Endothelial cell of umbilical vein (primary cell): Measurements from ENCODE around the gene SPACA7.

Experiments
- EZH2 ChIP-seq: IDR thresholded peaks from 2 replicates; pipeline ENCODE4 v1.6.1; 2012; ENCODE audit warnings: borderline replicate concordance, low read depth, mild to moderate bottlenecking, moderate library complexity, low read length, inconsistent platforms; ENCODE audit not compliant: severe bottlenecking
- GATA2 ChIP-seq: IDR thresholded peaks from 2 replicates; pipeline ENCODE4 v1.7.0; 2011; ENCODE audit warnings: low read depth, mild to moderate bottlenecking, moderate library complexity, mixed read lengths, low read length; ENCODE audit not compliant: insufficient read length, insufficient read depth
- JUN ChIP-seq: IDR thresholded peaks from 2 replicates; pipeline ENCODE4 v1.6.1; 2011; ENCODE audit warnings: borderline replicate concordance, low read depth; ENCODE audit not compliant: insufficient read length, insufficient read depth
- MYC ChIP-seq: IDR thresholded peaks from one replicate; pipeline ENCODE4 v1.6.1; 2011; ENCODE audit warnings: mild to moderate bottlenecking, low read depth, low read length
- POLR2A ChIP-seq: IDR thresholded peaks from 2 replicates; pipeline ENCODE4 v1.6.1; 2012; ENCODE audit warnings: low read depth, mild to moderate bottlenecking, control low read depth, low read length
- POLR2AphosphoS5 ChIP-seq: IDR thresholded peaks from 2 replicates; pipeline ENCODE4 v1.6.1; 2012; ENCODE audit warnings: low read depth, mild to moderate bottlenecking, control low read depth, low read length, moderate library complexity; ENCODE audit not compliant: insufficient read depth
- TF ChIP-seq, protein P1 (sequence below), 2 donors: IDR thresholded peaks; 1 replicate in 1 of 2; 2 replicates in 1 of 2; pipeline ENCODE4 v1.5.1; 2011; ENCODE audit warnings: low read length in 2 of 2, mild to moderate bottlenecking in 2 of 2, moderate library complexity in 2 of 2, control low read depth in 1 of 2, inconsistent platforms in 1 of 2, low read depth in 1 of 2; ENCODE audit not compliant: insufficient read depth in 1 of 2; ENCODE audit errors: extremely low read depth in 1 of 2
- TF ChIP-seq, protein P2 (sequence below): IDR thresholded peaks from 2 replicates; pipeline ENCODE4 v1.6.1; 2011; ENCODE audit not compliant: insufficient read depth, insufficient read length

DNA sequence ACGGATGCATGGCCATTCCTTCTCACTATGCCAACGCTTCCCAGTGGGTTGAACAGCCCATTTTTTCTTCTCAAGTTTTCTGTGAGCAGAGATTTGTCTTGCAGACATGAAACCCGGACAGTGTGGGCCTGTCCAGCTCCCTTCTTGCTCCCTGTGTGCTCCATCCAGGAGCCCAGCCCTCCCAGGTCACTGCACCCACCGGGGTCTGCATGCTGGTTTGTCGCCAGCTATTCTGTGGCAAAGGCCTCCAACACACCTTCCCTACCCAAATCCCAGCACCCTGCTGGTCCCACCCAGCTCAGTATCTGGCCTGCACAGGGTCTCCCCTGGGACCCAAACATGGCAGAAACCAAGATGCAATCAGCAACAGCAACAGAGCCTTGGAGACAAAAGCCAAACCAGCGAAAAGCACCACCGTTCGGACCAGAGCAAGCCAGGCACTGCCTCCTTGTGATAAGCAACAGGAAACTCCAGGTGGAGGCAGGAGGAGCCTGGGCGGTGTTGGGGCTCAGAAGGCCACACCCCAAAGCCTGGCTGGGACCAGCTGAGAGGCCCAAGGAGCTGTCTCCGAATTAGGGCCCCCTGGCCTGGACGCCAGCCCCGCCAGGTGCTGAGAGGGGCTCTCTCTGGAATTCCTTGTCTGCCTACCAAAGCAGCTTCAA, 12.2 kb upstream of the SPACA7 start:
- TF ChIP-seq, protein P1, sequence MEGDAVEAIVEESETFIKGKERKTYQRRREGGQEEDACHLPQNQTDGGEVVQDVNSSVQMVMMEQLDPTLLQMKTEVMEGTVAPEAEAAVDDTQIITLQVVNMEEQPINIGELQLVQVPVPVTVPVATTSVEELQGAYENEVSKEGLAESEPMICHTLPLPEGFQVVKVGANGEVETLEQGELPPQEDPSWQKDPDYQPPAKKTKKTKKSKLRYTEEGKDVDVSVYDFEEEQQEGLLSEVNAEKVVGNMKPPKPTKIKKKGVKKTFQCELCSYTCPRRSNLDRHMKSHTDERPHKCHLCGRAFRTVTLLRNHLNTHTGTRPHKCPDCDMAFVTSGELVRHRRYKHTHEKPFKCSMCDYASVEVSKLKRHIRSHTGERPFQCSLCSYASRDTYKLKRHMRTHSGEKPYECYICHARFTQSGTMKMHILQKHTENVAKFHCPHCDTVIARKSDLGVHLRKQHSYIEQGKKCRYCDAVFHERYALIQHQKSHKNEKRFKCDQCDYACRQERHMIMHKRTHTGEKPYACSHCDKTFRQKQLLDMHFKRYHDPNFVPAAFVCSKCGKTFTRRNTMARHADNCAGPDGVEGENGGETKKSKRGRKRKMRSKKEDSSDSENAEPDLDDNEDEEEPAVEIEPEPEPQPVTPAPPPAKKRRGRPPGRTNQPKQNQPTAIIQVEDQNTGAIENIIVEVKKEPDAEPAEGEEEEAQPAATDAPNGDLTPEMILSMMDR (IDR thresholded peaks at IDR 0.05; ENCODE audit: extremely low read depth in 1 of 2, insufficient read depth in 1 of 2, low read depth in 1 of 2, low read length in 2 of 2) = no peak
- TF ChIP-seq EZH2 (no peak), POLR2A (no peak), MYC (no peak), GATA2 (no peak), JUN (no peak), POLR2AphosphoS5 (no peak)
- TF ChIP-seq, protein P2, sequence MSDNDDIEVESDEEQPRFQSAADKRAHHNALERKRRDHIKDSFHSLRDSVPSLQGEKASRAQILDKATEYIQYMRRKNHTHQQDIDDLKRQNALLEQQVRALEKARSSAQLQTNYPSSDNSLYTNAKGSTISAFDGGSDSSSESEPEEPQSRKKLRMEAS = no peak
